ENCODE measurements around the gene KCNQ1. TPM values are rescaled to one million over a fixed set of nuclear protein-coding genes. Genes with fewer than 3 reads are reported as not detected.

The KCNQ1 gene
- total RNA-seq, 1 experiment from 2014 or later: 2.3 TPM

DNA sequence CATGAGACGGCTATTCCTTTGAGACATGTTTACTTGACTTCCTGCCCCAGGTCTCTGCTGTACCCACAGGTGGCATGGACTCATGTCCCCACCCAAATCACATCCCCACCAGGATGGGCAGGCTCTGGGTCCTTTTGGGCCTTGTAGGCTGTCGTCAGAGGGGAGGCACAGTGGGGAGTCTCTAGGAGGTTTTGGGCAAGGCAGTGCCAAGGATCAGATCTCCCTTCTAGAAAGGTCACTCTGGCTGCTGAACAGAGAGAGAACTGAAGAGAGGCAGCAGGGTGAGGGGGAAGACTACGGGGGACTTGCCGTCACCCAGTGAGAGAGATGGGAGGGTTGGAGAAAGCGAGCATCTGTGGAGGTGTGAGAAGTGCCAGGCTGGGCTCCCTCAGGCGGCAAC, 259.5 kb downstream of the KCNQ1 start:
- H3K27me3 Mint-ChIP-seq (ENCODE audit: low read depth): peaks cover 86% of the 10 kb centered on the region
- Histone ChIP-seq H2BK15ac (ENCODE audit: low read depth, low read length) (no peak overlapping the region), H3K56ac (ENCODE audit: insufficient read length, low read depth, low read length) (no peak overlapping the region), H4K20me1 (ENCODE audit: control insufficient read depth, insufficient read depth, insufficient read length) (no peaks in the 10 kb centered on the region), H3K23ac (ENCODE audit: insufficient read length, low read depth, low read length) (no peak overlapping the region), H2BK20ac (ENCODE audit: low read depth, low read length, poor library complexity, severe bottlenecking) (no peak overlapping the region), H2AFZ (ENCODE audit: low read length) (no peak overlapping the region), H2BK12ac (ENCODE audit: insufficient read length, low read depth, low read length) (no peak overlapping the region), H3T11ph (ENCODE audit: low read length) (no peak overlapping the region), H2BK5ac (ENCODE audit: insufficient read length, low read length) (no peak overlapping the region), H3K79me1 (ENCODE audit: insufficient read depth, low read depth, low read length, poor library complexity, severe bottlenecking) (no peaks in the 10 kb centered on the region), H4K91ac (ENCODE audit: insufficient read length, low read depth, low read length) (no peak overlapping the region), H3K27ac (ENCODE audit: insufficient read length, low read depth, low read length) (no peak overlapping the region), H3K4me1 (ENCODE audit: insufficient read depth, low read length) (peaks cover 3% of the 10 kb centered on the region; the same call in 1 of the 2 replicates), H3K4ac (ENCODE audit: low read depth, low read length) (no peak overlapping the region), H4K8ac (replicated peaks; ENCODE audit: insufficient read length, low read depth, low read length) (no peak overlapping the region), H3K9me3 (ENCODE audit: control insufficient read depth, low read depth, low read length) (no peaks in the 10 kb centered on the region), H3K23me2 (ENCODE audit: insufficient read length, low read depth, low read length, poor library complexity, severe bottlenecking) (no peaks in the 10 kb centered on the region), H3K9ac (ENCODE audit: extremely low read depth, insufficient read length, low read length) (no peak overlapping the region), H4K5ac (ENCODE audit: insufficient read length, low read depth, low read length) (no peak overlapping the region), H3K4me2 (ENCODE audit: insufficient read depth, insufficient read length, low read length) (no peak overlapping the region), H2BK120ac (ENCODE audit: low read depth, low read length, poor library complexity, severe bottlenecking) (no peak overlapping the region), H3K27me3 (ENCODE audit: insufficient read depth, low read length) (peaks cover 2% of the 10 kb centered on the region; the same call in 1 of the 2 replicates), H3K79me2 (ENCODE audit: insufficient read depth, low read length) (no peaks in the 10 kb centered on the region), H3K18ac (ENCODE audit: insufficient read length, low read depth, low read length) (no peak overlapping the region), H3K14ac (ENCODE audit: insufficient read depth, low read length) (no peak overlapping the region), H2AK5ac (ENCODE audit: insufficient read length, low read length) (no peak overlapping the region)
- H3K4me3 Mint-ChIP-seq: no peak overlapping the region
- DNase-seq: no peak
- peaks cover 2 to 15% (median 8%) of the 10 kb centered on the region in 3 experiments; a peak in 3 of 7 replicates for H3K36me3 Mint-ChIP-seq (ENCODE audit: insufficient read depth in 1 of 3, low read depth in 3 of 3)
- WGBS (ENCODE audit: extremely low coverage, insufficient read length, low lambda C conversion rate): no CpG with 5 or more reads among the region's 6 CpGs
- no peak overlapping the region for H3K27ac Mint-ChIP-seq
- TF ChIP-seq, protein P1, sequence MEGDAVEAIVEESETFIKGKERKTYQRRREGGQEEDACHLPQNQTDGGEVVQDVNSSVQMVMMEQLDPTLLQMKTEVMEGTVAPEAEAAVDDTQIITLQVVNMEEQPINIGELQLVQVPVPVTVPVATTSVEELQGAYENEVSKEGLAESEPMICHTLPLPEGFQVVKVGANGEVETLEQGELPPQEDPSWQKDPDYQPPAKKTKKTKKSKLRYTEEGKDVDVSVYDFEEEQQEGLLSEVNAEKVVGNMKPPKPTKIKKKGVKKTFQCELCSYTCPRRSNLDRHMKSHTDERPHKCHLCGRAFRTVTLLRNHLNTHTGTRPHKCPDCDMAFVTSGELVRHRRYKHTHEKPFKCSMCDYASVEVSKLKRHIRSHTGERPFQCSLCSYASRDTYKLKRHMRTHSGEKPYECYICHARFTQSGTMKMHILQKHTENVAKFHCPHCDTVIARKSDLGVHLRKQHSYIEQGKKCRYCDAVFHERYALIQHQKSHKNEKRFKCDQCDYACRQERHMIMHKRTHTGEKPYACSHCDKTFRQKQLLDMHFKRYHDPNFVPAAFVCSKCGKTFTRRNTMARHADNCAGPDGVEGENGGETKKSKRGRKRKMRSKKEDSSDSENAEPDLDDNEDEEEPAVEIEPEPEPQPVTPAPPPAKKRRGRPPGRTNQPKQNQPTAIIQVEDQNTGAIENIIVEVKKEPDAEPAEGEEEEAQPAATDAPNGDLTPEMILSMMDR (conservative IDR thresholded peaks at IDR 0.05): no peak
- H3K9me3 Mint-ChIP-seq: peaks cover 6 to 9% of the 10 kb centered on the region in 2 experiments; a peak in 4 of 5 replicates
- H3K4me1 Mint-ChIP-seq: peaks cover 40 to 43% of the 10 kb centered on the region in 2 experiments

All from H9 (cell line).